Measurements from ENCODE around the gene C2CD4B.

C2CD4B gene

DNA sequence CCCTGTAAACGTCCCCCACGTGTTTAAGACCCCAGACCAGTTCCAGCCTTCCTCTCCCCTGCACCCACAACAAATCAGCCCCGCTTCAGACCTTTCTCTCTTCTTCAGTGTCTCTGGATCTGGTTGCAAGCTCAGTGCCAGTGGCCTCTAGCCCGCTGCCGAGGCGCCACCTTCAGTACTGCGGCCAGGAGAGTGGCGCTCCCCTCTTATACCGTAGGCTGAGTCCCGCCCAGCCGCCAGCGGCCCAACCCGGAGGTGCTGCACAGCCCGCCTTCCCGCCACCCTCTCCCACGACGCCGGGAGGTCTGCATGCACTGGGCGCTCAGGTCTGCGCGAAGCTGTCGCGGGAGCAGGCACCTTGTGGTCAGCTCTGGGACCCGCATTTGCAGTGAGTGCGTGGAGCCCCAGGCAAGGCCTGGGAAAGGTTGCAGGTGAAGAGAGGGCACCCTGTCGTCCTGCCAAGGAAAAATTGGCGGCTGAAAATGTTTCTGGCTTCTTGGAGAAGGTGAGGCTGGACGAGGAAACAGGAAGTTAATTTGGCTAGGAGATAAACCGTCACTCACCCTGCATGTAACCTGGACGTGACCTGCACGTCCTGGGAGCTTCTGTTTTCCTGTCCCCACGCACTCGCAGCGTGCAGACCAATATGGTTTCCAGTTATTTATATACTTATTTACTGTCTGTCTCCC is at the start of gene C2CD4B:
Gene C2CD4B (minus strand): TSS at position 182 of the 689 bp plus-strand sequence. CDS start 301 bp downstream, outside the sequence.
- peak; percentile 22 for DNase-seq

- no peak for DNase-seq
Observed at GRCh38 chr15:62212741-62213140, 47.7 kb upstream of the C2CD4B start.

DNA sequence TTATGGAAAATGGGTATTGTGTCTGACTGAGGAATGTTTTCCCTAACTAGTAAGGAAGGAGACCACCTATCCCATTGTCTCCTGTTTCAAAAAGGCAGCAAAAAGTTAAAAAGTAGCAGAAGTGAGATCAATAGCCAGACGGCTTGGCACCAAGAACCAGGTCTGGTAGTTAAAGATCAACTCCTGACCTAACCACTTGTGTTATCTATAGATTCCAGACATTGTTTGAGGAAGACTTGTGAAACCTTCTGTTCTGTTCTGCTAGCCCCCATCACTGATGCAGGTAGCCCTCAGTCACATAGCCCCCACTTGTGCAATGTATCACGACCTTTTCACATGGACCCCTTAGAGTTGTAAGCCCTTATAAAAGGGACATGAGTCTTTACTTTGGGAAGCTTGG is 46.3 kb upstream of the C2CD4B start:
- no peak for DNase-seq

DNA sequence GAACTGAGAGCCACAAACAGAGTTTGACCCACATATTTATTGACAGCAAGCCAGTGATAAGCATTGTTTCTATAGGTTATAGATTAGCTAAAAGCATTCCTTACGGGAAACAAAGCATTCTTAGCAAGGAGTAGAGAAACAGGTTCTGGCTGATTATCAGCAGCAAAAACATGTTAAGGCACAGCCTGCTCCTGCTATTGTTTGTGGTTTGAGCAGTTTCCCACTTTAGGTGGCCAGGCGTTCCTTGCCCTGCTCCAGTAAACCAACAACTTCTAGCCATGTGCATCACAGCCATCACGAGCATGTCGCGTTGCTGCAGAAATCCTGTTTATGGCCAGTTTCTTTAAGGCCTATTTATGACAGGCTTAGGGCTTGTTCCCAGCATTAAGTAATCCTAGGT is 44.7 kb upstream of the C2CD4B start:
- DNase-seq, result no peak

- no peak for DNase-seq
Observed at GRCh38 chr15:62209322-62209721, 44.2 kb upstream of the C2CD4B start.

DNA sequence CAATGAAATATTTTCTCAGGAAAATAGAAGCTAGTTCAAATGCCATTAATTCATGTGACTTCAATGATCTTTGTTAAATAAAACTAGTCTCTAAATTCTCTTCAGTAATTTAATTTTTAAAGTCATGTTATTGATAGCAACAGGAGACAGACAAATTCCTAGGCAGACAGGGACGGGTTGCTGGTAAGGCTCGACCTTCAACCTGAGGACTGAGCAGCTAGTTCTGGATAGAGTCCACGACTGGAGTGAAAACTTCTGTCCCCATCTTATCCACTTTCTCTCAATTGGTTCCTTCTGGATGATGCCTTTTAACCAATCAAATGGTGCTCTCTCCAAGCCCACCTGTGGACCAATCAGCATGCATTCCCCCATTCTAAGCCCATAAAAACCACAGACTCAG is 43.8 kb upstream of the C2CD4B start:
- DNase-seq, result no peak

GRCh38 chr15:62208367-62208766 is 43.3 kb upstream of the C2CD4B start:
- no peak for DNase-seq

GRCh38 chr15:62190675-62191074 is 25.6 kb upstream of the C2CD4B start:
- DNase-seq, result no peak

DNA sequence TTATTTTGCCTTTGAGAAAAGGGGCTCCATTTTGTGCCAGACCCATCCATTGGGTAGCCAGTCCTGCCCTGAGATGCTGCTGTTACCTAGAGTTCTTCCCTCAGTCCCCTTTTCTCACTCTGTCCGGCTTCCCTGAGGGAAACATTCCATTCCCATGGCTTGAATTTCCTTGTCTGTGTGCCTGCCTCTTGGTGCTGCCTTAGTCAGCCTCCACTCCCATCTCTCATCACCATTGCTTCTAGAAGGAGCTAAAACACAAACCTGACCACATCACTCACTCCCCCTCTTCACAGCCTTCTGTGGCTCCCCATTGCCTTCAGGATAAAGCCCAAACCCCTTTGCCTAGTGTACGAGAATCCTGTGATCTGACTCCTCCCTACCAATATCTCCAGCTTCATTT is 25.2 kb upstream of the C2CD4B start:
- no peak for DNase-seq

DNA sequence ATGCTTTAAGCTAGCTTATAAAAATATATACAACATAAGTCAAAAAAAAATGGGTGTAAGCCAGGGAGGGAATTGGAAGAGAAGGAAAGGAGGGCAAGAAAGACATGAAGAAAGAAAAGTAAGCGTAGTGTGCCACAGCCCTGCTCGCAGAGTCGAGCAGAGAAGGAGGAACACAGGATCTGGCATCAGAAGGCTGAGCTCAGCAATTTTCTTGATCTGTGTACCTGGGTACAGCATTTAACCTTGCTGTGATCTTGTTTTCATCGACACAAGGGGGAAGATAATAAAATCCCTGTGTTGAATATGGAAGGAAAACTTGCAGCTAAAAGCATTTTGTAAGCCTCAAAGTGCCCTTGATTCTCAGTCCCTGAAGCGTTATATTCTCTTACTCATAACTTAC is 23.7 kb upstream of the C2CD4B start:
- DNase-seq, result no peak

DNA sequence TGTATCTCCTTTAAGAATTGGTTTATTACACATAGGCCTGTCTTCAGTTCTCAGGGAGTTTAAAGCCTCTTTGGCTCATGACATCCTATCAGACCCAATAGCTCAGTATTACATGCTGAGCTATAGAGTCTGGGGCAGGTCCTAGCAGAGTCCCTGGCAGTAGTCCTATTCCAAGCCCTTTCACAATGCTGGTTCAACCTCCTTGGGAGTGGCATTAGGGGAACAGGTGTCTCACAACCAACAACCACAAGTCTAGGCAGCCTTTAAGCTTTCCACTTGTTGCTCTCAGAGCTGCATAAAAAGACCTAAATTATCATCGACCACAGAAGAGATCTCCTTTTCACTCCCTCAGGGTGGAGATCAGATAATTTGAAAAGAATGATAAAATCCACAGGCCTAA is 22.8 kb upstream of the C2CD4B start:
- DNase-seq, result no peak

GRCh38 chr15:62187425-62187824 is 22.3 kb upstream of the C2CD4B start:
- no peak for DNase-seq

- no peak for DNase-seq
Observed at GRCh38 chr15:62186578-62186977, 21.5 kb upstream of the C2CD4B start.

GRCh38 chr15:62183130-62183529 is 18.0 kb upstream of the C2CD4B start:
- DNase-seq, result no peak

DNA sequence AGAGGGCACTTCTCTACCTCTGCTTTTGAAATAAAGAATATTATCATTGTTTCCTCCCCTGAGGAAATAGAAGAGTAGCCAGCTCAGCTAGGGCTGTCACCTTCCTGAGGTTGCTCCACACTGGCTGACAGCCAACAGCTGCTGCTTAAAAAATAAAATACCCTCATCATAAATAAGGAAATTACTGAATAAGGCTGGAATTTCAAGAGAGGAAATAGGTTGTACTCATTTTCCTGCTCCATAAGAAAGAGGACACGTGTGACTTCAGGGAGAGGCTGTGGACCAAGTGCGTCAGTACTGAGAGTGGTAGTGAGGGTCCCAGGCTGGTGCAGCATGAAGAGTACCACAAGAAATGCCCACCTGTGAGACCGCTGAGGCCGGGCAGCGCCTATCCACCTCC is 8.1 kb upstream of the C2CD4B start:
- no peak for DNase-seq

DNA sequence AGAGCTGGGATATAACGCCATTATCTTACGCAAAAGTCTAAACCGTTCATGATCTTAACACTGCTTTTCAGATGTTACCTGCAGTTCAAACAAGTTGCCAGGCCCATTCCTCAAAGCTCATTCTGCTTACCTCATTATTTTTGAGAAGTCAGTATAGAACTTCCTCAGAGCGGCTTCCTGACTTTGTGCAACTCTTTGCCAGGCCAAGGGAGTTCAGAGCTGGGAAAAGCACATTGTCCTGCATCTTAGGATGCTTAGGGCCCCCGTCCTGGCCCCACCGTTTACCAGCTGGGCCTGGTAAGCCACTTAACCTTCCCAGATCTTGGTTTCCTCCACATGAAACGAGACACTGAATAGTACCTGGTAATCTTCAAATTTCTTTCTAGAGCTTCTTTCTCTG is 6.8 kb upstream of the C2CD4B start:
- DNase-seq, result no peak

DNA sequence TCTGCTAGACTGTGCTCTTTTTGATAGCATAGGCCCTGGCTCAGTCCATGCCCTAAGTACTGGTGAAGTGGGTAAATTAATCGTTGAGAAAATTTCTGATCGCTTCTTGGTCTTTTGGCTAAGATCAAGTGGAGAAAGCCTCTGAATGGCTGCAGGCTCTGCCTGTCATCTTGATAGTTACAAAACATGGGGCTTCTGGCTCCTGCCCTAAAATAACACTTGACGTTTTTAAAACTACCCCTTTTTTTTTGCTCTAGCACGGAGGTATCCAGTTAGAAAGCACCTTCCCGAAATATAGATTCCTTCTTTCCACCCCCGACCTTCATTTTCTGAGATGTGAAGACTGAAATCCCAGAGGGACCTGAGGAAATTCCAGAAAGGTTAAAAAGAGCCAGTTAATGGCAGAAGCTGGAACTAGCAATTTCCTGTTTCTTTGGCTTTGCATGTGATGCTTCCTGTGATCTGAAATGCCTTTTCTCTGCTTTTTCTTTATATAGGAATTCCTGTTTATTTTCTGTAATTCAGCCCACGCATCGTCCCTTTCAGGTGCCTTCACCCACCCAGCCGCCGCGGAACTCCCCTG is 799 bp upstream of the C2CD4B start:
- no peak for DNase-seq

DNA sequence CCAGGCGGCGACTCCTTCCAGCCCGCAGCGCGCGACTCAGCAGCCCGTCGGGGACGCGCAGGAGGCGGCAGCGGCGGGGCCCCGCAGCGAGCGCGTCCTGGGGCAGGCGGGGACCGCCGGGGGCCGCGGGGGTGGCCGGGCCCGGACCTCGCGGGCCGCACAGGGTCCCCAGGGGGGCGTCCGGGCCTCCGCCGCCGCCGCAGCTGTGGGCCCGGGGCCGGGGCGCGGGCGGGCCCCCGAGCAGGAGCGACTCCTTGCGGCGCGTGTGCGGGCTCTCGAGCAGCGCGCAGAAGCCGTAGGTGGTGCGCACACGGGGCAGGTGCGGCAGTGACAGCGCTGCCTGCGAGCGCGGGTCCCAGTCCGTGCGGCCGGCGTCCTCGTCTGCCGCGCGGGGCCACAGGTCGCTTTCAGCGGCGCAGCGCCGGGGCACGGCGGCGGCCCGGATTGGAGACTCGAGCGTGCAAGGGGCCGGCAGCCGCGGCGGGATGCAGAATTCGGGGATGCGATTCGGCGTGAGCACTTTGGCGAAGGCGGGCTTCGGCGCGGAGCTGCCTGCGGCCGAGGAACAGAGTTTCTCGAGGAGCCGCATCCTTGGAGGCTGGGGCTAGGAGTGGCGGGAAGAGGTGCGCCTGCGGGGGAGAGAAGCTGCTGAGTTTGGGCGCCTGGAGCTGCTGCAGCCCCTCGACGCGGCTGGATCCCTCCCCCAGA is 535 bp downstream of the C2CD4B start:
- DNase-seq, result no peak

- no peak for DNase-seq
Observed at GRCh38 chr15:62164014-62164395, 1.1 kb downstream of the C2CD4B start.

DNA sequence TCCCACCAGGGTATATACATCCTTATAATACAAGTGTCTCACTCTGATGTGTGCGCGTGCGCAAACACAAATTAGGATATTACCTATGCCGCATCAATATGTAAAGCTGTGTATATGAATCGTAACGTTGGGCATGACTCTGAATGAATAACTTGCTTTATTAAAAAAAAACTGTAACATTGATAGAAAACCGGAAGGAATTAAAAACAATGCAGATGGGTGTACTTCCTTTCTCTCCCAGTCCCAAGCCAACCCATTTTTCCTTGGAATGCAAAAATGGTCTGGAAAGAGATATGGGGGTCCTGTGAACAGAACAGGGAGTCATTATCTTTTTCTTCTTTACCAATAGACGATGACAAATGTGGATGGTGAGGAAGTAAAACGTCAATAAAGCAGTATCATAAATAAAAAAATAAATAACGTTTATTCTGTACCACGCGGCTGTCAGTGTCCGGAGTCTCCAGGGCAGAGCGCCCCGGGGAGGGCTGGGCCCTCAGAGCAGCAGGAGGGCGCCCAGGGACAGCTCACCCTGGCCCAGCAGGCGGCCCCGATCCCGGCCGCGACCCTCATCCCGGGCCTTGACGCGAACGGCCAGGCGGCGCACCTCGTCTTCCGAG is 1.6 kb downstream of the C2CD4B start:
- DNase-seq, result no peak

DNA sequence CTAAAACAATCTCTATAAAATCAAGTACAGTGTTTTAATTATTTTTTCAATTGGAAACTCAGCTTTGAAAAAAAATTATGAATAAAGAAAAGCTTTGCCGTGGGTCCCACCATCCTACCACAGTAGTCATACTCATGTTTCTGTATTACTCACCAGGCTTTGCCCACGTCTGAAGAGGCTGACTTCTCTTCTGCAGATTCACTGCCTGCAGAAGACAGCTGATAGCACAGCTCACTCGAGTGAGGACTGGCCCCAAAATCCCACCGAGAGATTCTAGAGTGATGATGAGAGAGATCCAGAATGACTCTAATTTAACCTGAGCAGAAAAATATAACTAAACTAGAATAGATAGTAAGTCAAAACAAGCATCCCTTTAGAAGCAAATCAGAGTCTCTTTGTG is 11.9 kb downstream of the C2CD4B start:
- no peak for DNase-seq

GRCh38 chr15:62150445-62150844 is 14.6 kb downstream of the C2CD4B start:
- no peak for DNase-seq

GRCh38 chr15:62149729-62150128 is 15.4 kb downstream of the C2CD4B start:
- DNase-seq, result no peak

GRCh38 chr15:62147551-62147950 is 17.5 kb downstream of the C2CD4B start:
- DNase-seq, result no peak
